HG03097 (cell line): ENCODE data around the gene ENPP4.

Experiments used
- ATAC-seq: cut with Tn5 transposase; IDR thresholded peaks from one replicate; pipeline ENCODE4 v1.9.1; 2021; ENCODE audit not compliant: unreplicated experiment, low FRiP score

ENPP4 gene

DNA sequence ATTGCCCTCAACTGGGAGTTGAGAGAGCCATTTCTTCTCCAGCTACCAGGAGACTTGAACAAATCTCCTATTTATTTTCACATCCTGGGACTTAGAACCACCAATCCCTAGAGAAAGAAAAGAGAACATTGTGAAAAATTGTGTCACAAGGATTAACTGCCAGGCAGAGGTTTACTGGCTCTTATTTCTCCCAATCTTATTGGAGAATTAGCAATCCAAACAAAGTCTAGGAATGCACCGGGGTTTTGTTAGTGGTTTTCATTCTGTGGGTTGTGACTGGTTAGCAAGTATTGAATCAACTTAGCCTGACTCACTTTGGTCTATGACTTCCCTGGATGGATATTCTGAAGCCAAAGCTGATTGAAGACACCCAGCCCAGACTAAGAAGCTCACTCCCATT is 62.2 kb downstream of the ENPP4 start:
- no peak for ATAC-seq
